Measurements from ENCODE around the gene ZC3H10.

GRCh38 chr12:56126732-56127239 is 8.7 kb downstream of the ZC3H10 start:
- TF ChIP-seq POLR2A (IDR thresholded peaks at IDR 0.05; ENCODE audit: low read length) (no peak), GATA1 (IDR thresholded peaks at IDR 0.05; ENCODE audit: low read depth, low read length) (no peak)

Measured in erythroblast (primary cell).